GM10248 (cell line): ENCODE measurements around the gene SLC34A3.

Experiments
- CTCF ChIA-PET: fragments of 300-600 bp; sonication (Branson Sonifier 250); formaldehyde crosslinking; extraction: SDS; loops from one replicate; lab custom pipeline; 2021; ENCODE audit warnings: antibody characterized with exemption; lab: Yijun Ruan, JAX
- POLR2A ChIA-PET: fragments of 350-650 bp; sonication (Branson Sonifier 250); formaldehyde crosslinking; extraction: SDS; loops from one replicate; lab custom pipeline; 2020; ENCODE audit warnings: antibody characterized with exemption; lab: Yijun Ruan, JAX
- DNase-seq: peaks from one replicate; pipeline ENCODE4 v3.0.0; 2012; ENCODE audit errors: extremely low spot score
- TF ChIP-seq, protein P1 (sequence below): IDR thresholded peaks from 2 replicates; pipeline ENCODE4 v1.5.1; 2012; ENCODE audit warnings: mild to moderate bottlenecking, low read depth; ENCODE audit errors: extremely low read depth, missing control alignments, control extremely low read depth

SLC34A3 gene

DNA sequence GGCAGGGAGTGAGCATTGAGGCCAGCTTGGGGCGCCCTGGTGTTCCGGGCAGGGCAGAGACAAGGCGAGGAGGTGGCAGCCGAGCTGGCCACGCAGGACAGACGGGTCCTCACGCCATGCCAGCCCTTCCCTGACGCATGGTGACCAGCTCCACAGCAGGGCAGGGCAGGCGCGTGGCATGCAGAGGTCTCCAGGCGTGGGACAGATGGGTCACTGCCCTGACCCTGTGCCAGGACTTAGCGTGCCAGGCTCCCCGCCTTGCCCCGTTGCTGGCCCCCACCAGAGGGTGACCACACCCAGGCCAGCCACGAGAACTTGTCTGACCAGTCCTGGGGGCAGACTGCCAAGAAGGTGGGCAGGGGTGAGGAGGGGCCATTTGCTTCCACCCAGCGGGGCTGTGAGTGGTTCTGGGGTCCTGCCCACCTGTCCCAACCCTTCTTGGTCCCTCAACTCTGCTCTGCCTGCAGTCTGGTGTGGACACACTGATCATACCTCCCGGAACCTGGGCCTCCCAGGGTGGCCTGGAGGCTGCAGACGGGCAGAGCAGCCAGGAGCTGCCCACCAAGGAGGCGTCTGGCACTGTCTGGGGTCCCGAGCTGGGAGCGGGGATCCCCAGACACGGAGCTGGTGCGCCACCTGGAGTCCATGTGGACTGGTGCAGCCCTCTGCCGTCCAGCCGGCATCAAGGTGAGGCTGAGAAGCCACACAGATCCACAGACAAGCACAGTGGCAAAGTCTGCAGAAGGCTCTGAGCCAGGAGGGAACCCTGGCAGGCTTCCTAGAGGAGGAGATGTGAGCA lies 3.4 kb upstream of the SLC34A3 start, which contains the start of gene RNF224:
Gene RNF224, plus strand, starts transcription at position 449 of the 799 bp plus-strand sequence. CDS start 834 bp downstream, outside the sequence.
- ChIA-PET CTCF (interaction anchor here (0.7 to 6.9 kb wide), 35 partner anchors 9 to 436 kb away, joined by 3 to 92 read pairs (median 5); partner anchors contain the start of genes DPP7, MAN1B1, SAPCD2 and SSNA1), POLR2A (interaction anchor here (0.5 to 1.2 kb wide), 4 partner anchors 13 to 100 kb away, joined by 3 to 7 read pairs (median 3); partner anchors contain the start of gene TUBB4B)
- DNase-seq = peak; percentile 83
- TF ChIP-seq, protein P1, sequence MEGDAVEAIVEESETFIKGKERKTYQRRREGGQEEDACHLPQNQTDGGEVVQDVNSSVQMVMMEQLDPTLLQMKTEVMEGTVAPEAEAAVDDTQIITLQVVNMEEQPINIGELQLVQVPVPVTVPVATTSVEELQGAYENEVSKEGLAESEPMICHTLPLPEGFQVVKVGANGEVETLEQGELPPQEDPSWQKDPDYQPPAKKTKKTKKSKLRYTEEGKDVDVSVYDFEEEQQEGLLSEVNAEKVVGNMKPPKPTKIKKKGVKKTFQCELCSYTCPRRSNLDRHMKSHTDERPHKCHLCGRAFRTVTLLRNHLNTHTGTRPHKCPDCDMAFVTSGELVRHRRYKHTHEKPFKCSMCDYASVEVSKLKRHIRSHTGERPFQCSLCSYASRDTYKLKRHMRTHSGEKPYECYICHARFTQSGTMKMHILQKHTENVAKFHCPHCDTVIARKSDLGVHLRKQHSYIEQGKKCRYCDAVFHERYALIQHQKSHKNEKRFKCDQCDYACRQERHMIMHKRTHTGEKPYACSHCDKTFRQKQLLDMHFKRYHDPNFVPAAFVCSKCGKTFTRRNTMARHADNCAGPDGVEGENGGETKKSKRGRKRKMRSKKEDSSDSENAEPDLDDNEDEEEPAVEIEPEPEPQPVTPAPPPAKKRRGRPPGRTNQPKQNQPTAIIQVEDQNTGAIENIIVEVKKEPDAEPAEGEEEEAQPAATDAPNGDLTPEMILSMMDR = peak; percentile 99

DNA sequence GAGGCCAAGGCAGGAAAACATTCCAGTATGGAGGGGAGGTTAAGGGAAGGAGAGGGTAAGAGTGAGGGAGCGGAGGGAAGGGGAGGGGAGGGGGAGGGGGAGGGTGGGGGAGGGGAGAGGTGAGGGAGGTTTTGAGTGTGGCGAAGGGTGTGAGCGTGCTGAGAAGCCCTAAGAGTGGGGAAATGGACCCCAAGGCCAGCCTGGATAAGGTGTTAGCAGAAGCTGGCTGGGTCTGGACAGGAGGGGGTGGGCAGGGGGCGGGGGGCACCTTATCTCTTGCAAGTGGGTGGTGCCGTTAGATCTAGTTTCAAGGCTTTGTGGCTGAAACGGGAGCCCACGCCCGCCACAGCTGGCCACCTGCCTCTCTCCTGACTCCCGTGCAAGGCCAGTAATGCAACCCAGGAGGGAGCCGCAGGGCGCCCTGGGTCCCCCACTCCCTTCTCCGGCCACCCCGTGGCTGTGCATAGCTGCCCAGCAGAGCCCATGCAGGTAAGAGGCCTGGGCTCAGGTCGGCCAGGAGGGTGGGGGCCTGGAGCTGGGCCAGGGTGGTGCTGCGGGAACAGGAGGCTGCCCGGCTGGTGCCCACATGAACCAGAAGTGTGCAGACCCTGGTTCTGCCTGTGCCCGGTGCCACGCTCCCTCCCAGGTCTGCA lies 2.7 kb upstream of the SLC34A3 start:
- ChIA-PET CTCF (interaction anchor here (0.7 to 6.9 kb wide), 26 partner anchors 9 to 437 kb away, joined by 3 to 92 read pairs (median 6); partner anchors contain the start of genes MAN1B1, SAPCD2, SSNA1 and TMEM141), POLR2A (interaction anchor here (0.5 to 1.2 kb wide), 2 partner anchors 13 to 100 kb away, joined by 3 to 7 read pairs; partner anchors contain the start of gene TUBB4B)
- TF ChIP-seq, protein P1 = no peak
- no peak for DNase-seq

DNA sequence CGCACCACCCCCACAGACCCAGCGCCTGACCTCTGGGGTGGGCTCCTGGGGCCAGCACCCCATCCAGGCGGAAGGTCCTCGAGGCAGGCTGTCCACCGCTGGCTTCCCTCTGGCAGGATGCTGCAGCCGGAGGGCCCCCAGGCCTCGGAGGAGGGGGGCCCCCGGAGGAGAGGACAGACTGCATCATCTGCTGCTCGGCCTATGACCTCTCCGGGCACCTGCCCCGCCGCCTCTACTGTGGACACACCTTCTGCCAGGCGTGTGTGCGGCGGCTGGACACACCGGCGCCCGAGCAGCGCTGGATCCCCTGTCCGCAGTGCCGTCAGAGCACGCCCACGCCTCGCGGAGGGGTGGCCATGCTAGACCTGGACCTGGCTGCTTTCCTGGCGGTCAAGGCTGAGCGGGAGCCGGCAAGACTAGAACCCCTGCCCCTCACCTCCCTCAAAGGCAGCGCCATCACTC lies 2.2 kb upstream of the SLC34A3 start:
- POLR2A ChIA-PET = no interaction called here
- CTCF ChIA-PET = interaction anchor here (1.4 to 6.9 kb wide), 14 partner anchors 9 to 193 kb away, joined by 3 to 92 read pairs (median 8); partner anchors contain the start of genes MAN1B1, SSNA1 and TUBB4B
- TF ChIP-seq, protein P1 = no peak
- no peak for DNase-seq

DNA sequence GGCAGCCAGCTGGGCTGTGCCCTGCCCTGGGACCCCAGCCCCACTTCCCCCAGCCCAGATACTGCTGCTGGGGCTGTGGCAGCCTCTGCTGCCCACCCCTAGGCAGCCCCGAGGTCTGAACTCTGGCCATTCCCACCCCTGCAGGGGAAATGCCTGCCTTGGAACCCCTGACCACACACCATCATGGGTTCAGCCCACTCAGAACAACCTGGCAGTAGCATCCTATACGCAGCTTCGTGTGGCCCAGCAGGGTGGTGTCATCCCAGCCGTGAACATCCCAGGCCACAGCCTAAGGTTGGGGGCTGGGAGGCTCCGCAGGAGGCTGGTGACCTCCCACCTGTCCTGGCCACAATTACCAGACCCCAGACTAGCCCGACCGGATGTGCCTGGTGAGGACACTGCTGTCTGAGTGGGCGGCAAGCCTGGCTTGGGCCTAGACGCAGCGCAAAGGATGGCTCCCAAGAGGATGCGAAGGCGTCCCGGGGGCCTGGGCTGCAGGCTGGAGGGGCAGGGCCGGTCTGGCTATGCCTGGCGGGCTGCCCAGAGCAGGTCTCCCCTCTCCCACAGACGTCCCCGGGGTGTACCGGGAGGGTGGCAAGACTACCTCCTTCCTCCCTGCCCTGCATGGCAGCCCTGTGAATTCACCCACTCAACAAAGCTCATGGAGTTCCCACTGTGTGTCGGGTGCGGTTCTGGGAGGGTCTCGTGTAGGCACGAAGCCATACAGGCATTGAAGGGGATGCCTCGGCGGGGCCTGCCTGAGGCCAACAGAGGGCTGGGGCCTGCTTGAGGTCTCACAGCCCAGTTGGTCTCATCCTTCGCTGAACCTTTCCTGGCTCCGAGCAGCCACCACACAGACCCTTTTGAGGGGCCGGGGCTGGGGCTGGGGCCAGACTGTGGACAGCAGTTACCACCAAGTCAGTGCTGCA lies 1.5 kb upstream of the SLC34A3 start:
- CTCF ChIA-PET = interaction anchor here (0.9 to 3.6 kb wide), 5 partner anchors 12 to 194 kb away, joined by 3 to 18 read pairs (median 5); partner anchors contain the start of genes SSNA1 and TUBB4B
- DNase-seq = no peak
- POLR2A ChIA-PET = interaction anchor here (0.7 to 1.3 kb wide), 2 partner anchors 11 to 14 kb away, joined by 3 to 9 read pairs; partner anchors contain the start of gene TUBB4B
- TF ChIP-seq, protein P1 = no peak

DNA sequence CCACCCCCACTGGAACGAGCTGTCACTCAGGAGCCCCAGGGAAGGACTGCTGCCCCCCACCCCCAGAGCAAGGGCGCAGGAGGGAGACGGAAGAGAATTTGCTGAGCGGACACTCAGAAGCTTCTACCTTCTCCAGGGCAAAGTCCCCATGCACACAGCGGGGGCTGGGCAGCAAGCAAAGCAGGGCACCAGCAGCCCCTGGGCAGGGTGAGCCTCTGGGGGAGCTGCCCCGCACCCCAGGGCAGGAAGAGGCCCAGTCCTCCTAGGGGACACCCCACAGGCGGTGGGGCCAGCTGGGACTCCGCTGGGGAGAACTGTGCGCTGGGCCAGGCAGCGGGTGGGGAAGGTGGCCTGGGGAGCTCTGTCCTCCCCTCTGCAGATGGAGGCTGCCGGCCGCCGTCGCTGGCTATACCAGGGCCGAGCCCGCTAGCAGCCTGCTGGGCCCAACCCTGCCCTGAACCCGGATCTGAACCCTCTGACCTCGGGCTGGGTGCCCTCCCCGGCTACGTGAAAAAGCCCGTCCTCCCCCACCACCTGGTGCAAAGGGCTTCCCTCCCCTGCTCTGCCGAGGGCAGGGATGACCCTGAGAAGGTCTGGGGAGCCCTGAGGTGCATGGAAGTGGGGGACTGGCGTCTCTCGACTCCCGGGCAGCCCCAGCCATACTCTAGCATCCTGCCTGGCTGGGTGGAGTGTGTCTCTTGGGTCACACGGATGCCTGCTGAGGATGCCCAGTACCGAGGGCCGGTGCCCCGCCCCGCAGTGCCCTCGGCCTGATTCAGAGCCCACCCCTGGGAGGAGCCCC lies 597 bp upstream of the SLC34A3 start:
- TF ChIP-seq, protein P1 = no peak
- ChIA-PET POLR2A (interaction anchor here (0.7 to 1.3 kb wide), 2 partner anchors 11 to 13 kb away, joined by 3 to 9 read pairs; partner anchors contain the start of gene TUBB4B), CTCF (interaction anchor here (0.9 to 3.6 kb wide), 6 partner anchors 11 to 195 kb away, joined by 3 to 18 read pairs (median 4); partner anchors contain the start of genes SSNA1 and TUBB4B)
- DNase-seq = no peak
